ENCODE results near the gene BBS9. TPM values are rescaled to one million over a fixed set of nuclear protein-coding genes. Genes with fewer than 3 reads are reported as not detected.
A peak's percentile ranks its signal among the peaks of the same experiment; 100 is the strongest.
"Not testable (repeated sequence)": the region's sequence is repeated elsewhere in the genome, so short reads cannot be mapped to it uniquely, and the experiment has no call there.

Gene BBS9
- polyA plus RNA-seq, 10 donors: 13.5 to 26.9 (median 16.7) TPM

GRCh38 chr7:33487998-33488682 is 358.8 kb downstream of the BBS9 start:
- no peak for DNase-seq

- no peak for DNase-seq
These were observed 365.1 kb downstream of the BBS9 start for GRCh38 chr7:33494474-33494873.

DNA sequence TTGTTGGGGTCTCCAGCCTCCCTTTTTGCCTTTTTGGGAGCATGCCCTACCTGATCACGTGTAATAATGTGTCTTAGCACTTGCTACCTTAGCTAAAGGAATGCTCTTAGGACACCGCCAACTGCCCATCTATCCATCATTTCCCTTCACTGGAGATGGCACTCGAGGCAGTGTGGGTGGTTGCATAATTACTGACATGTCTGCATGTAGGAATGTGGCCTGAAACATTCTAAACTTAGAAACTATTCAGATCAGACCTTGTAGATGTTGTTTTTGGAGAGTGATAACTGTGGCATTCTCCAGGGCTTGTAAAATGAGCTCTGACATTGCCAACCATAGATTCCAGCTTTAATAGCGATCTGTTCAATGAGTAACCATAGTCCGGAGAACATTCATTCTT is 365.8 kb downstream of the BBS9 start:
- DNase-seq: peak in 1 of 3 donors; percentile 25

DNA sequence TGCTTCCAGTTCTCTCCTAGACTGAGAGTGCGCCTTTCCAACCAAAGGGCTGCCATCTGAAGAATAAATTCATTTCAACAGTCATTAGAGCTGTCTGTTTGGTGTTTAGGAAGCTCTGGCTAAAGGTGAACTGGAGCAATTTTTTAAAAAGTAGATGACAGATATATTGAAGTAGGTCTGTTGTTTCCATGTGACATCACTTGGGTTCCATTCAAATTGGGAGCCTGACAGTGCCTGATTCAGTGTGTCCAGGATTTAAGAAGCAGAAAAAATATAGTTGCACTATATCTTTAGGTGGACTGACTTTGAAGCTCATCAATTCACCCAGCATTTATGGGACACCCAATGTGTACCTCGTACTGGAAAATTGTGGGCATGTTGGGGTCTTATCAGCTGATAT is 367.7 kb downstream of the BBS9 start:
- DNase-seq: peak; percentile 33 to 67 (median 54)

DNA sequence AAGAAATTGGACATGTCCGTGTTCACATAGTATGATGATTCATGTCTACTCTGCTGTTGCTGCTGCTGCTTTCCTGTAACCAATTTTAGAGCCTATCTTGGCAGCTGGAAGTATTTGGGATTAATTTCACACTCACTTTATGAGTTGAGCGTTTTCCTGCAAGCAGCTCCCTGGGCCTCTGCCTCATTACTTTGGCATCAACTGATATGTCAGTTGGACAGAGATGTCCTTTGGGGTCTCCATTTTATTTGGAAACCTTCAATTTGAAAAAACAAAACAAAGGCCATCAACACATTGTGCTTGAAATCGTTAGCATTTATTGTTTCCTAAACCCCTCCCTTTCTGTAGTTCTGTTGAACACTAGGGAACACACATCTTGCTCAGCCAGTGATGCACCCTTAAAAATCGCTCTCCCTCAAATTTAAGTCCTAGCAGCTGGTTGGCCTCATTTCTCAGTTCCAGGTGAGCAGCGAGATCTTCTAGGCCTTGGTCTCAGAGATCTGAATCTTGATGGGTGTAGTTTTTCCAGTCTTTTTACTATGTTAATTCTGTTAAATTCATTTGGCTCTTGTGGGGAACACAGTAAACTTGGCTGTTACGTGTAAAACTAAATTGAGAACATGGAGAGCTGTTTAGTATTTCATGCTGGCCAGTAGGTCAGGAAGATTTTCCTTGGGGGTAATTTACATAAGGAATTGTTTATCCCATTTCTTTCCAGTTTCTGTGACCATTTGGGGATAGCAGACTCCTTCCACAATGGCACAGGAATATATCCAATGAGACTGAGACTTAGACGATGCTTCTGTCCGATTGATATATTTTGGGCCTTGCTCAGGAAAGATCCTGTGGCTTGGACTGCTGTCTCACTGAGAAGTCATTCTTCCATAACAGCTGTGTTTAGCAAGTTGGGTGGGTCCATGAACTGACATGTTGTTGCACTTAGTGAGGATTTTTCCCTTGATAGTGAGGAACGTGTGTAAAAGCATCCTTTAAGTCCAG is 371.6 kb downstream of the BBS9 start:
- DNase-seq: peak; percentile 74 to 93 (median 81)

GRCh38 chr7:33503014-33503413 is 373.6 kb downstream of the BBS9 start:
- DNase-seq: no peak

DNA sequence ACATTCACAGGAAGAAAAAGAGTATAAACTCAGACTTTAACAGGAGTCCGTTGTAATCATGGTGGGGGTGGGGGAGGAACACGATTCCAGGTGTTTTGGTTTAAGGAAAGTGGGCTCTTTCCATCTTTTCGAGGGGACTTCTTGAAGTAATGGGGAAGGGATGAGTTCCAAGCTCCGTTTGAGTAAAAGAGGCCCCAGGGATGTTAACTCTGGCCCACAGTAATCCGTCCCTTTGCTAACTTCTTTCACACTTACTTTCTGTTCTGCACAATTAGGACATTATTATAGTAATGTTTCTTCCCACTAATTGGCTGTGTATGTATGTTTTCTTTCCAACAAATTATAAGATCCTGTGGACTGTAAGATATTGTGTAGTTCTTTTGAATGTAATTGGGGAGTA is 374.4 kb downstream of the BBS9 start:
- peak in 1 of 3 donors; percentile 60 for DNase-seq

GRCh38 chr7:33504266-33504665 is 374.9 kb downstream of the BBS9 start:
- peak in 2 of 3 donors; percentile 53 to 78 for DNase-seq

DNA sequence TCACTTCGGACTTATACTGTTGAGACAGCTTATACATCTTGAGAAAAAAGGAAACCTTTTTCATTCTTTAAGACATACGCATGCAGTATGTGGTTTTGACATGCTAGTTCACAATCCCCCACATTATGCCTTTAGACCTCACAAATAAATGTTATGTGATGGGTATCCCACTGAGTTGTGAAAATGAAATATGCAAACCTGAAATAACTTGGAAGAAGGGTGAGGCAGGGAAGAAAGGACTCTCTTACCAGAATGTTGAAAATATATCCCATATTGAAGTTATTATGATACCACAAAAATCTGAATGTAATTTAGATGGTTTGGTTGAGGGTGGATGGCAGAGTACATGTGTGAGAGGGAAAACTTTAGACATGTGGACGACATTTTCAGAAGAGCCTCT is 379.8 kb downstream of the BBS9 start:
- peak in 1 of 3 donors; percentile 49 for DNase-seq

GRCh38 chr7:33511778-33512177 is 382.4 kb downstream of the BBS9 start:
- DNase-seq: no peak

DNA sequence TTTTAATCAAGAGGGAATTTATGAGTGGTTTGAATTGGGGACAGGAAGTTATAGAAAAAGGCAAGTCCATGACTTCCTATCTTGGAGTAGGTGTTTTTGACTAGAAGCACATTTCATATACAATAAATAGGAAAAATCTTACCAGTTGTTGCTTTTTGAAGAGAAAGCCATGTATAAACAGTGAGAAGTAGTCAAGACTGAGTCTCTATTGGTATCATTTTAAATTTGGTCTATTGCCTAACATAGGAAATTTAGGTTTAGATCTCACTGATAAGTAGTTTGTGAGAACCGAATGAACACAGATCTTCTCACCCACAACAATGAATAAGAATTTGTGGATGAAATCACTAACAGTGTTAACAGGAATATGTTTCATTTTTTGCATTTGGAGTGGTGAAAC is 387.2 kb downstream of the BBS9 start:
- DNase-seq: no peak

DNA sequence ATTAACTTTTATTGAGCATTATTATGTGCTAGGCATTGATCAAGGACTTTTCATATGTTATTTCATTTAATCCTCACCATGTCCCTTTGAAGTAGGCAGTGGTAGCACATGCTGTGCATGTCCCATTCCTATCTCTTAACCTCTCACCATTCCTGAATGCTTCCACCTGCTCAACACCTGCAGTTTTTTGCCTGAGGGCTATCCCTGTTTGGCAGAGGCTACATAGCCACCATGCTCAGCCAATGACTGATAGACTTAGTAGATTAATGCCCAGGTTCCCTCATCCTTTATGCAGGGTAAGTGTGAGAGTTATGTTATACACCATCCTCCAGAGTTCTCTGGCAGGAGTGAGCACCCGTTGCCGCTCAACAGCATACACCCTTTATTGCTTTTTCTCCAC is 387.8 kb downstream of the BBS9 start:
- no peak for DNase-seq

DNA sequence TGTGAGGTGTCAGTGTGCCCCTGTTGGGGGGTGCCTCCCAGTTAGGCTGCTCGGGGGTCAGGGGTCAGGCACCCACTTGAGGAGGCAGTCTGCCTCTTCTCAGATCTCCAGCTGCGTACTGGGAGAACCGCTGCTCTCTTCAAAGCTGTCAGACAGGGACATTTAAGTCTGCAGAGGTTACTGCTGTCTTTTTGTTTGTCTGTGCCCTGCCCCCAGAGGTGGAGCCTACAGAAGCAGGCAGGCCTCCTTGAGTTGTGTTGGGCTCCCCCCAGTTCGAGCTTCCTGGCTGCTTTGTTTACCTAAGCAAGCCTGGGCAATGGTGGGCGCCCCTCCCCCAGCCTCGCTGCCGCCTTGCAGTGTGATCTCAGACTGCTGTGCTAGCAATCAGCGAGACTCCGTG is 397.6 kb downstream of the BBS9 start:
- DNase-seq: not testable (repeated sequence)

GRCh38 chr7:33527613-33528012 is 398.2 kb downstream of the BBS9 start:
- DNase-seq: not testable (repeated sequence)

DNA sequence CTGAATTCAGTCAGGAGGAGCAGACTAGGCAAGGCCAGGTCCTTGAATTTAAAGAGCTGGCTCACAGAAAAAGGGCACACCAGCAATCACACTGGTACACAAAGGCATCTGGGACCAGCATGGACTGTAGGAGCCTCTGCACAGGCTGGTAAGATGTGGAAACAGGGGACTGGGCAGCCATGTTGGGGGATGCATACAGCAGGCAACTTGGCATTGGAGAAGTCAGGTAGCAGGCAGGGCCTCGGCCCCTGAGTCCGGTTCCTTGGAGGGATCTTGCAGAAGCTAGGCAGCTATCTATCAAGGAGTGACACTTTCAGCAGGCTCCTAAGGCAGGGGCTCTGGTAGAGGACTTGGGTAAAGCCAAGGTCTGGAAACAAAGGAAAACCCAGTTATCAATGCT is 399.7 kb downstream of the BBS9 start:
- DNase-seq: no peak

GRCh38 chr7:33530664-33531063 is 401.3 kb downstream of the BBS9 start:
- DNase-seq: no peak

DNA sequence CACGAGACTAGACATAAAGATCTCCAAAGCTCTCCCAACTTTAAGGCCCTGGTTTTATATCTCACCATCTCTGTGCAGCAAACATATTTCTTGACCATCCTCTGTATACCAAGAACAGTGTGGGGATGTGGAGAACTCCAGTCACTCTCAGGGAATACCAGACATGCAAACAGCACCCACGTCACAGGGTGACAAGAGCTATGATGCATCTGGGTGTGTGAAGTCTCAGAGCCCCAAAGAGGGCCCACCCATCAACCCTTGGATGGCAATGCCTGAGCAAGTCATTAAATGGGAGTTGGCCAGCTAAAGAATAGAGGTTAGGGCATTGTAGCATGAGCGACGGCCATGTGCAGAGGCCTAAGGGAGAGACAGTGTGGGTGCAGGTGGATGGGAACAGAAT is 402.5 kb downstream of the BBS9 start:
- no peak for DNase-seq

DNA sequence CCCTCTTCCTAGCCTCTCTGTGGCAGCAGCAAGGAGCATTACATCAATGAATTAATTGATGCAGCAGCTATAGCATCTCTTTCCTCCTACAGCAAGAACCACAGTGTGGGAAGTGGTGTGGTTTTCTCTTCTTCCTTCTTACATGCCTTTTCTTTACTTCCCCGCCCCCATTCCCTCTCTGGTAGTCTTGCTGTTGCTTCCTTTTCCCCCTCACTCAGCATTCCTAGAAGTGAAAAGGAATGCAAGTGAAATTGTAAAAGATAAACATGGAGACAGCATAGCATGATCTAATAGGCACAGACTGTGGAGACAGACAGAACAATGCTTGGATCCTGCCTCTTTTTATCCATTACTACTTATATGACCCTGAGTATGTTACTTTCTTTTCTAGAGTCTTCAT is 405.5 kb downstream of the BBS9 start:
- DNase-seq: peak in 1 of 3 donors; percentile 61

- no peak for DNase-seq
These were observed 406.6 kb downstream of the BBS9 start for GRCh38 chr7:33535989-33536388.

DNA sequence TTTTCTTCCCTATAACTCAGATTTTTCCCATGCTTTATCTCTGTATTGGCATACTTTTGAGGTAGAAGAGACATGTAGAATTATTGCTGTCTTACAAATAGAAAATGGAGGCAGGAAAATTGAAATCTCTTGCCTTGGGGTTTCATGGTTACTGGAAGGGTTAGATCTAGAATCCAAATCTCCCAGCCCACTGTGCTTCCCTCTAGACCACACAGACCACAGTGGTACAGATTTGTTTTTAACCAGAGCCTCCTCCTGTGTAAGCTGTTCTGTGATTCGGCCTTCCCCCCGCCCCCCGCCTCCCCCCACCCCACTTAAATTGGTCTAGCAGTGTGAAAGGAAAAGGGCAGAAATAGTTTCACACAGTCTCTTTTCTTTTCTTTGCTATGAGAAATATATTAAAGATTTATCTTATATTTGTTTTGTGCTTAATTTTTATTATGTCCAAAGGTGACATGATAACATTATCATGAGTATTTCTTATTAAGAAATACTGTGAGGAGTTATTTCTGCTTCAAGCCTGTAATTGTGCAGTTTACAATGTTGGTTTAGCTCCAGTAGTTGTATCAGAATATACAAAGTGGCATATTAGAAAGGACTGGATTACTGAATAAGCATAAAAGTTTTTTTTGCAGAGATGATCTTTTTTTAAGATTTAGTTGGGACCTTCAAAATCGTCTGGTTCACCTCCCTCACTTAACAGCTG is 407.2 kb downstream of the BBS9 start:
- no peak for DNase-seq

- no peak for DNase-seq
These were observed 407.7 kb downstream of the BBS9 start for GRCh38 chr7:33537104-33537477.

DNA sequence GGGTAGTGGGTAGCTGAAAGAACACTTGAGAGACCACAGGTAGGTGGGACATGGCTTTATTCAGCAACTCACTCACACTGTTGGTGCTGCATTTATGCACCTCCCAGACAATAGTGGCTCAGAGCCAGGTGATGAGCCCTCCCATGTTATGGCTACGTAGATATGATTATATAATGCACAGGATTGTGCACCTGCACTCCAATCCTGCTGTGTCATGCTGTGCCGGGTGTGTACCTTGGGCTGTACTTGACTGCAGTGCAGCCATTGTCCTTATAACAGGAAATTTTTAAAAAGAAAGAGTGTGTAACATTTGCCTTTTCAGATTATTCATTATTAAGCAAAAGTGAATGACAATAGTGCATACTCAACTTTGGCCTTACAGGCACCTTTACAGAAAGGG is 409.8 kb downstream of the BBS9 start:
- DNase-seq: peak in 1 of 3 donors; percentile 27

Measured in muscle of back (tissue), 11 donors.